ENCODE data around the gene MCM3AP. TPM values are rescaled to one million over a fixed set of nuclear protein-coding genes. Genes with fewer than 3 reads are reported as not detected.

MCM3AP gene
- total RNA-seq, 2 experiments from 2014 or later, result 109 to 166 TPM

DNA sequence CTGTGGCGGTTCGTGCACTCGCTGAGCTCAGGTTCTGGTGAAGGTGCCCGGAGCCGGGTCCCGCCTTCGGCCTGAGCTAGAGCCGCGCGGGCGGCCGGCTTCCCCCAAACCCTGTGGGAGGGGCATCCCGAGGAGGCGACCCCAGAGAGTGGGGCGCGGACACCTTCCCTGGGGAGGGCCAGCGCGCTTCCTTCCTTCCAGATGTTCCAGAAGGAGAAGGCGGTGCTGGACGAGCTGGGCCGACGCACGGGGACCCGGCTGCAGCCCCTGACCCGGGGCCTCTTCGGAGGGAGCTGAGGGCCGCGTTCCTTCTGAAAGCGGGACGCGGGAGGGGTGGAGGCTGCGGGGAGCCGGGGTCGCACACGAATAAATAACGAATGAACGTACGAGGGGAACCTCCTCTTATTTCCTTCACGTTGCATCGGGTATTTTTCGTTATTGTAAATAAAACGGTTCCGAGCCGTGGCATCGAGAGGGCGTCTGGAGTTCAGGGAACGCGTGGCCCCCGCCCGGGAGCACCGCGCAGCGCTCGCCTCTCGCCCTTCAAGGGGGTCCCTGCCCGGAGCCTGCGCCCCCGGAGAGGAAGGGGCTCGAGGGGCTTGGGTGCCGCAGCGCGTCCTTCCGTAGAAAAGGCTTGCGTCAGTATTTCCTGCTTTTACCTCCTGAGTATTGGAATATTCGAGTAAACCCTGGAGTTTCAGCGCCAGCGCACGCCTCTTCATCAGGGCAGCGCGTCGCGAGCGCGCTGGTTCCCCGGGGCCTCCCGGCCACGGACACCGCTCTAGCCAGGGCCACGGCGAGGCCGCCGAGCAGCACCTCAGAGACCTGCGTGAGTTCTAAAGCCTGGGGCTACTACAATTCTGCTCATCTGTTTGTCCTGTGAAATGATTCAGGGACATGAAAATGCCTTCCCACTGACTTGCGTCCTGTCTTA lies 12.2 kb upstream of the MCM3AP start:
- H3K4me2 ChIP-seq (ENCODE audit: low read length), result 0 out of 2 replicates have a peak overlapping the region, but pooled peaks have one; percentile 20
- H3K9me3 ChIP-seq (ENCODE audit: low read length), result no peaks in the 10 kb centered on the region
- peaks cover 37% of the 10 kb centered on the region for H3K36me3 ChIP-seq (ENCODE audit: insufficient read depth, low read length)
- H3K4me1 ChIP-seq (ENCODE audit: insufficient read depth, low read length, poor library complexity, severe bottlenecking), result peaks cover 16% of the 10 kb centered on the region
- H3K79me2 ChIP-seq (ENCODE audit: insufficient read depth, low read depth, low read length), result no peaks in the 10 kb centered on the region
- ChIA-PET POLR2A (no interaction called here), CTCF (ENCODE audit: unreplicated experiment) (no interaction called here)
- H3K9me2 ChIP-seq (ENCODE audit: insufficient read depth, low read length), result no peaks in the 10 kb centered on the region
- no peak for TF ChIP-seq EZH2phosphoT487 (IDR thresholded peaks at IDR 0.05; ENCODE audit: borderline replicate concordance, low read depth, low read length)
- TF ChIP-seq, protein P1, sequence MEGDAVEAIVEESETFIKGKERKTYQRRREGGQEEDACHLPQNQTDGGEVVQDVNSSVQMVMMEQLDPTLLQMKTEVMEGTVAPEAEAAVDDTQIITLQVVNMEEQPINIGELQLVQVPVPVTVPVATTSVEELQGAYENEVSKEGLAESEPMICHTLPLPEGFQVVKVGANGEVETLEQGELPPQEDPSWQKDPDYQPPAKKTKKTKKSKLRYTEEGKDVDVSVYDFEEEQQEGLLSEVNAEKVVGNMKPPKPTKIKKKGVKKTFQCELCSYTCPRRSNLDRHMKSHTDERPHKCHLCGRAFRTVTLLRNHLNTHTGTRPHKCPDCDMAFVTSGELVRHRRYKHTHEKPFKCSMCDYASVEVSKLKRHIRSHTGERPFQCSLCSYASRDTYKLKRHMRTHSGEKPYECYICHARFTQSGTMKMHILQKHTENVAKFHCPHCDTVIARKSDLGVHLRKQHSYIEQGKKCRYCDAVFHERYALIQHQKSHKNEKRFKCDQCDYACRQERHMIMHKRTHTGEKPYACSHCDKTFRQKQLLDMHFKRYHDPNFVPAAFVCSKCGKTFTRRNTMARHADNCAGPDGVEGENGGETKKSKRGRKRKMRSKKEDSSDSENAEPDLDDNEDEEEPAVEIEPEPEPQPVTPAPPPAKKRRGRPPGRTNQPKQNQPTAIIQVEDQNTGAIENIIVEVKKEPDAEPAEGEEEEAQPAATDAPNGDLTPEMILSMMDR (conservative IDR thresholded peaks at IDR 0.05; ENCODE audit: low read length), result no peak
- DNase-seq (ENCODE audit: low spot score), result no peak
- H2AFZ ChIP-seq (ENCODE audit: low read length), result no peak overlapping the region
- BruUV-seq (replicated peaks), result no TSS peak
- intact Hi-C loops (cut with micrococcal nuclease; ENCODE audit: unreplicated experiment), result no loop called here
- H4K20me1 ChIP-seq (ENCODE audit: insufficient read depth, low read length), result no peaks in the 10 kb centered on the region
- H3K4me3 ChIP-seq (ENCODE audit: low read depth, low read length, poor library complexity, severe bottlenecking), result no peak overlapping the region
- no peak overlapping the region for H3K27ac ChIP-seq (ENCODE audit: low read depth, low read length, poor library complexity, severe bottlenecking)

DNA sequence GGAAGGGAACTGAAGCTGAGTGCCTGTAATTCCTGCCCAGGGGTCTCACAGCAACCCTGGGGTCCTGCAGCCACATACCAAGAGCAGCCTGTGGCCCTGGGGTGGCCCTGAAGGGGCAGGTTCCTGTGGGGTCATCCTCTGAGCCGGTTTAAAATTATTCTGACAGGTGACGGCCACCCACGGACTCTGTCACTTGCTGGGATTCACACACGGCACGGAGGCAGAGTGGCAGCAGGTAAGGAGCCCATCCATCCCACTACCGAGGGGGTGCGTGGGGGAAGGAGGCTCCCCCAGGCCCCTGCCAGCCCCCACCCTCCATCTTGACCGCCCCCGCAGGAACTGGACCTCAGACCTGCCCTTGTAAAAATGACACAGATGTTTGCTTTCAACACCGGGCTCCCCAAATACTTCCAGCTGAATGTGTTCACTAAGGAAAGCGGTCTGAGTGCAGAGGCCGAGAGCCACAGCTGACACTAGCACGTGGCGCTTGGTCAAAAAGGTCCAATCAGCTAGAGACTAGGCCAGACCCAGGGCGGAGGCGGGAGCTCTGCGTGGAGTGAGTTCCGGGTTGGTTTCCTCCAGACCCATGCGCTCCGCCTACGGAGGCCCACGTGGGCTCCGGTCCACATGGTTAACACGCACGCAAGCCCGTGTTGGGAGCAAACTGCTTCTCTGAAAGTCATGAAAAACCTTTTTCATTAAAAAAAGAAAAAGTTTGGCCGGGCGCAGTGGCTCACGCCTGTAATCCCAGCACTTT lies 10.8 kb upstream of the MCM3AP start:
- Histone ChIP-seq H3K79me2 (ENCODE audit: insufficient read depth, low read depth, low read length) (no peaks in the 10 kb centered on the region), H3K27ac (ENCODE audit: low read depth, low read length, poor library complexity, severe bottlenecking) (no peak overlapping the region), H4K20me1 (ENCODE audit: insufficient read depth, low read length) (no peaks in the 10 kb centered on the region), H3K4me3 (ENCODE audit: low read depth, low read length, poor library complexity, severe bottlenecking) (no peak overlapping the region), H2AFZ (ENCODE audit: low read length) (no peak overlapping the region), H3K4me2 (ENCODE audit: low read length) (peak overlapping the region; percentile 41), H3K9me2 (ENCODE audit: insufficient read depth, low read length) (no peaks in the 10 kb centered on the region), H3K4me1 (ENCODE audit: insufficient read depth, low read length, poor library complexity, severe bottlenecking) (peaks cover 19% of the 10 kb centered on the region), H3K9me3 (ENCODE audit: low read length) (no peaks in the 10 kb centered on the region), H3K36me3 (ENCODE audit: insufficient read depth, low read length) (peaks cover 36% of the 10 kb centered on the region)
- intact Hi-C loops (cut with micrococcal nuclease; ENCODE audit: unreplicated experiment), result no loop called here
- DNase-seq (ENCODE audit: low spot score), result peak; percentile 71
- BruUV-seq (replicated peaks), result no TSS peak
- POLR2A ChIA-PET, result no interaction called here
- CTCF ChIA-PET (ENCODE audit: unreplicated experiment), result no interaction called here
- TF ChIP-seq, protein P1 (conservative IDR thresholded peaks at IDR 0.05; ENCODE audit: low read length), result no peak
- no peak for TF ChIP-seq EZH2phosphoT487 (IDR thresholded peaks at IDR 0.05; ENCODE audit: borderline replicate concordance, low read depth, low read length)

Measured in OCI-LY7 (cell line).